Measurements from ENCODE around the gene ODAD2. TPM values are rescaled to one million over a fixed set of nuclear protein-coding genes. Genes with fewer than 3 reads are reported as not detected.

Gene ODAD2
- total and polyA plus RNA-seq, 9 donors: 0.45 to 2.0 (median 0.88) TPM

- Histone ChIP-seq H3K27me3 (ENCODE audit: control insufficient read depth, insufficient read depth, low read length) (no peaks in the 10 kb centered on the region), H3K4me1 (ENCODE audit: control insufficient read depth, insufficient read depth, low read length) (no peaks in the 10 kb centered on the region), H3K36me3 (ENCODE audit: control insufficient read depth, insufficient read depth, low read length) (no peaks in the 10 kb centered on the region), H3K27ac (ENCODE audit: low read length) (no peak overlapping the region), H3K9me3 (replicated peaks; ENCODE audit: control insufficient read depth, low read depth, low read length) (no peaks in the 10 kb centered on the region), H3K4me3 (ENCODE audit: low read length) (no peak overlapping the region)
- peak; percentile 31 for DNase-seq
- WGBS (ENCODE audit: insufficient coverage): 100% methylated on average over 5 of the region's 9 CpGs
Observed at GRCh38 chr10:27819781-27820531, 178.9 kb downstream of the ODAD2 start.

- no peak overlapping the region for H3K4me3 ChIP-seq (ENCODE audit: low read length)
- WGBS (ENCODE audit: insufficient coverage): no CpG with 5 or more reads among the region's 1 CpG
- no peak for DNase-seq
- H3K27ac ChIP-seq (ENCODE audit: low read length): no peak overlapping the region
- no peaks in the 10 kb centered on the region for H3K27me3 ChIP-seq (ENCODE audit: control insufficient read depth, insufficient read depth, low read length)
- no peaks in the 10 kb centered on the region for H3K9me3 ChIP-seq (replicated peaks; ENCODE audit: control insufficient read depth, low read depth, low read length)
- H3K4me1 ChIP-seq (ENCODE audit: control insufficient read depth, insufficient read depth, low read length): no peaks in the 10 kb centered on the region
- H3K36me3 ChIP-seq (ENCODE audit: control insufficient read depth, insufficient read depth, low read length): no peaks in the 10 kb centered on the region
Observed at GRCh38 chr10:27816320-27816719, 182.6 kb downstream of the ODAD2 start.

GRCh38 chr10:27815846-27816245 lies 183.0 kb downstream of the ODAD2 start:
- 100% methylated on average over 2 of the region's 2 CpGs for WGBS (ENCODE audit: insufficient coverage)
- Histone ChIP-seq H3K4me1 (ENCODE audit: control insufficient read depth, insufficient read depth, low read length) (no peaks in the 10 kb centered on the region), H3K9me3 (replicated peaks; ENCODE audit: control insufficient read depth, low read depth, low read length) (no peaks in the 10 kb centered on the region), H3K27me3 (ENCODE audit: control insufficient read depth, insufficient read depth, low read length) (no peaks in the 10 kb centered on the region), H3K27ac (ENCODE audit: low read length) (no peak overlapping the region), H3K36me3 (ENCODE audit: control insufficient read depth, insufficient read depth, low read length) (no peaks in the 10 kb centered on the region), H3K4me3 (ENCODE audit: low read length) (no peak overlapping the region)
- no peak for DNase-seq

GRCh38 chr10:27815261-27815660 lies 183.6 kb downstream of the ODAD2 start:
- Histone ChIP-seq H3K4me3 (ENCODE audit: low read length) (no peak overlapping the region), H3K9me3 (replicated peaks; ENCODE audit: control insufficient read depth, low read depth, low read length) (no peaks in the 10 kb centered on the region), H3K36me3 (ENCODE audit: control insufficient read depth, insufficient read depth, low read length) (no peaks in the 10 kb centered on the region), H3K27ac (ENCODE audit: low read length) (no peak overlapping the region), H3K4me1 (ENCODE audit: control insufficient read depth, insufficient read depth, low read length) (no peaks in the 10 kb centered on the region), H3K27me3 (ENCODE audit: control insufficient read depth, insufficient read depth, low read length) (no peaks in the 10 kb centered on the region)
- DNase-seq: no peak
- 61% methylated on average over 3 of the region's 3 CpGs for WGBS (ENCODE audit: insufficient coverage)

- Histone ChIP-seq H3K27ac (ENCODE audit: low read length) (no peak overlapping the region), H3K4me3 (ENCODE audit: low read length) (no peak overlapping the region), H3K9me3 (replicated peaks; ENCODE audit: control insufficient read depth, low read depth, low read length) (no peaks in the 10 kb centered on the region), H3K4me1 (ENCODE audit: control insufficient read depth, insufficient read depth, low read length) (no peaks in the 10 kb centered on the region), H3K36me3 (ENCODE audit: control insufficient read depth, insufficient read depth, low read length) (no peaks in the 10 kb centered on the region), H3K27me3 (ENCODE audit: control insufficient read depth, insufficient read depth, low read length) (no peaks in the 10 kb centered on the region)
- WGBS (ENCODE audit: insufficient coverage): 45% methylated on average over 4 of the region's 4 CpGs
- DNase-seq: no peak
Observed at GRCh38 chr10:27805180-27805579, 193.7 kb downstream of the ODAD2 start.

GRCh38 chr10:27804136-27804535 lies 194.7 kb downstream of the ODAD2 start:
- no peaks in the 10 kb centered on the region for H3K36me3 ChIP-seq (ENCODE audit: control insufficient read depth, insufficient read depth, low read length)
- DNase-seq: no peak
- H3K27me3 ChIP-seq (ENCODE audit: control insufficient read depth, insufficient read depth, low read length): no peaks in the 10 kb centered on the region
- H3K4me3 ChIP-seq (ENCODE audit: low read length): no peak overlapping the region
- no peaks in the 10 kb centered on the region for H3K9me3 ChIP-seq (replicated peaks; ENCODE audit: control insufficient read depth, low read depth, low read length)
- 82% methylated on average over 4 of the region's 7 CpGs for WGBS (ENCODE audit: insufficient coverage)
- H3K4me1 ChIP-seq (ENCODE audit: control insufficient read depth, insufficient read depth, low read length): no peaks in the 10 kb centered on the region
- no peak overlapping the region for H3K27ac ChIP-seq (ENCODE audit: low read length)

- Histone ChIP-seq H3K36me3 (ENCODE audit: control insufficient read depth, insufficient read depth, low read length) (no peaks in the 10 kb centered on the region), H3K9me3 (replicated peaks; ENCODE audit: control insufficient read depth, low read depth, low read length) (no peaks in the 10 kb centered on the region), H3K4me3 (ENCODE audit: low read length) (no peak overlapping the region), H3K27me3 (ENCODE audit: control insufficient read depth, insufficient read depth, low read length) (no peaks in the 10 kb centered on the region), H3K27ac (ENCODE audit: low read length) (no peak overlapping the region), H3K4me1 (ENCODE audit: control insufficient read depth, insufficient read depth, low read length) (no peaks in the 10 kb centered on the region)
- DNase-seq: no peak
- 100% methylated on average over 1 of the region's 3 CpGs for WGBS (ENCODE audit: insufficient coverage)
Observed at GRCh38 chr10:27801171-27801785, 197.6 kb downstream of the ODAD2 start.

GRCh38 chr10:27799046-27799445 lies 199.8 kb downstream of the ODAD2 start:
- Histone ChIP-seq H3K4me3 (ENCODE audit: low read length) (no peak overlapping the region), H3K4me1 (ENCODE audit: control insufficient read depth, insufficient read depth, low read length) (no peaks in the 10 kb centered on the region), H3K36me3 (ENCODE audit: control insufficient read depth, insufficient read depth, low read length) (no peaks in the 10 kb centered on the region), H3K9me3 (replicated peaks; ENCODE audit: control insufficient read depth, low read depth, low read length) (no peaks in the 10 kb centered on the region), H3K27me3 (ENCODE audit: control insufficient read depth, insufficient read depth, low read length) (no peaks in the 10 kb centered on the region), H3K27ac (ENCODE audit: low read length) (no peak overlapping the region)
- no CpG with 5 or more reads among the region's 3 CpGs for WGBS (ENCODE audit: insufficient coverage)
- no peak for DNase-seq

- H3K36me3 ChIP-seq (ENCODE audit: control insufficient read depth, insufficient read depth, low read length): no peaks in the 10 kb centered on the region
- H3K27ac ChIP-seq (ENCODE audit: low read length): no peak overlapping the region
- H3K9me3 ChIP-seq (replicated peaks; ENCODE audit: control insufficient read depth, low read depth, low read length): no peaks in the 10 kb centered on the region
- DNase-seq: no peak
- no peak overlapping the region for H3K4me3 ChIP-seq (ENCODE audit: low read length)
- no CpG with 5 or more reads among the region's 1 CpG for WGBS (ENCODE audit: insufficient coverage)
- no peaks in the 10 kb centered on the region for H3K27me3 ChIP-seq (ENCODE audit: control insufficient read depth, insufficient read depth, low read length)
- H3K4me1 ChIP-seq (ENCODE audit: control insufficient read depth, insufficient read depth, low read length): no peaks in the 10 kb centered on the region
Observed at GRCh38 chr10:27794157-27794556, 204.7 kb downstream of the ODAD2 start.

GRCh38 chr10:27792216-27792615 lies 206.7 kb downstream of the ODAD2 start:
- WGBS (ENCODE audit: insufficient coverage): no CpG with 5 or more reads among the region's 2 CpGs
- no peaks in the 10 kb centered on the region for H3K9me3 ChIP-seq (replicated peaks; ENCODE audit: control insufficient read depth, low read depth, low read length)
- H3K4me1 ChIP-seq (ENCODE audit: control insufficient read depth, insufficient read depth, low read length): no peaks in the 10 kb centered on the region
- H3K36me3 ChIP-seq (ENCODE audit: control insufficient read depth, insufficient read depth, low read length): no peaks in the 10 kb centered on the region
- H3K27me3 ChIP-seq (ENCODE audit: control insufficient read depth, insufficient read depth, low read length): no peaks in the 10 kb centered on the region
- H3K4me3 ChIP-seq (ENCODE audit: low read length): no peak overlapping the region
- no peak for DNase-seq
- H3K27ac ChIP-seq (ENCODE audit: low read length): no peak overlapping the region

Data from muscle of leg (tissue), 11 donors.